ENCODE results near the gene CRYGB. TPM values are rescaled to one million over a fixed set of nuclear protein-coding genes. Genes with fewer than 3 reads are reported as not detected.

The CRYGB gene
- total and polyA plus RNA-seq, 2 of the 13 experiments (the other 11 are each of a cell fraction or from before 2014, with no cell fraction given), result not detected

- in situ Hi-C loops (cut with HindIII; ENCODE audit: extremely low pct_ligation_motif_present, low pct_unique_long_range_greater_than_20kb), result no loop called here
- H3K9me3 ChIP-seq (ENCODE audit: low read length), result no peaks in the 10 kb centered on the region; the same call in 1 of the 2 replicates
- no peaks in the 10 kb centered on the region for H3K27me3 ChIP-seq (ENCODE audit: control insufficient read depth in 1 of 2, insufficient read depth in 2 of 2, low read length in 2 of 2)
- ChIA-PET CTCF (ENCODE audit: low intra/inter-chr PET ratio, low total read pairs) (no interaction called here), POLR2A (interaction anchor here (1.4 to 2.1 kb wide), 2 partner anchors 9 to 119 kb away, joined by 5 to 10 read pairs; partner anchors contain the start of gene IDH1)
- peak overlapping the region; percentile 77 for H2AFZ ChIP-seq (ENCODE audit: low read length)
- DNase-seq (ENCODE audit: low spot score), result peak; percentile 33
- FAIRE-seq, result peak; percentile 43
- H3K4me2 ChIP-seq (ENCODE audit: low read depth, low read length), result peak overlapping the region; percentile 58
- no TSS peak for BruUV-seq (replicated peaks)
- H3K4me1 ChIP-seq (ENCODE audit: insufficient read depth, low read length), result peaks cover 40% of the 10 kb centered on the region
- H3K9ac ChIP-seq (ENCODE audit: insufficient read depth, low read depth, low read length), result no peak overlapping the region
- no peaks in the 10 kb centered on the region for H4K20me1 ChIP-seq (ENCODE audit: insufficient read depth, low read length)
- intact Hi-C loops (cut with micrococcal nuclease; ENCODE audit: unreplicated experiment), result no loop called here
- H3K27ac ChIP-seq (ENCODE audit: extremely low read length, insufficient read depth, low read length), result peak overlapping the region; percentile 12
- no peaks in the 10 kb centered on the region for H3K79me2 ChIP-seq (ENCODE audit: insufficient read depth, low read length)
- ATAC-seq, result peak; percentile 54
- 17% methylated on average over 7 of the region's 8 CpGs for WGBS (ENCODE audit: low lambda C conversion rate)
- no peak overlapping the region for H3K4me3 ChIP-seq (replicated peaks in 1 of 3; ENCODE audit: insufficient read depth in 1 of 3, low read depth in 2 of 3, low read length in 3 of 3)
- H3K36me3 ChIP-seq (replicated peaks in 1 of 2; ENCODE audit: control insufficient read depth in 1 of 2, insufficient read depth in 2 of 2, low read length in 2 of 2), result no peaks in the 10 kb centered on the region
- TF ChIP-seq FOSL2 (CRISPR knock-in tag; IDR thresholded peaks at IDR 0.05) (peak; percentile 32; the same call in 1 of the 2 replicates), KDM1A (CRISPR knock-in tag; IDR thresholded peaks at IDR 0.05) (no peak), MLX (CRISPR knock-in tag; IDR thresholded peaks at IDR 0.05) (peak; percentile 59; the same call in 1 of the 2 replicates), RERE (CRISPR knock-in tag; IDR thresholded peaks at IDR 0.05; ENCODE audit: low read depth) (no peak), GFI1 (CRISPR knock-in tag; IDR thresholded peaks at IDR 0.05; ENCODE audit: borderline replicate concordance) (0 out of 2 replicates have a peak, but pooled peaks have one; percentile 23), SAP130 (CRISPR knock-in tag; IDR thresholded peaks at IDR 0.05; ENCODE audit: low read depth) (peak; percentile 42; the same call in 1 of the 2 replicates), MAX (IDR thresholded peaks at IDR 0.05) (peak; percentile 80; the same call in 1 of the 2 replicates), ZFP62 (CRISPR knock-in tag; IDR thresholded peaks at IDR 0.05) (no peak), THAP11 (CRISPR knock-in tag; IDR thresholded peaks at IDR 0.05) (peak; percentile 18; the same call in 1 of the 2 replicates), ZNF776 (CRISPR knock-in tag; IDR thresholded peaks at IDR 0.05) (no peak), CREB1 (IDR thresholded peaks at IDR 0.05) (no peak), CREB1 (CRISPR knock-in tag; IDR thresholded peaks at IDR 0.05) (no peak), TIGD3 (CRISPR knock-in tag; IDR thresholded peaks at IDR 0.05; ENCODE audit: borderline replicate concordance) (no peak), NFRKB (IDR thresholded peaks at IDR 0.05) (no peak), NR2C2 (CRISPR knock-in tag; IDR thresholded peaks at IDR 0.05; ENCODE audit: borderline replicate concordance) (0 out of 2 replicates have a peak, but pooled peaks have one; percentile 8), ZNF138 (CRISPR knock-in tag; IDR thresholded peaks at IDR 0.05; ENCODE audit: low read depth) (no peak), KDM3A (CRISPR knock-in tag; IDR thresholded peaks at IDR 0.05; ENCODE audit: low read depth) (no peak), ZNF7 (CRISPR knock-in tag; IDR thresholded peaks at IDR 0.05) (no peak), RFXAP (CRISPR knock-in tag; IDR thresholded peaks at IDR 0.05; ENCODE audit: borderline replicate concordance) (peak; percentile 67; the same call in 1 of the 2 replicates)
These were observed 10.9 kb downstream of the CRYGB start for GRCh38 chr2:208134928-208135586.

All from HepG2 (cell line).